HCT116 (cell line): Measurements from ENCODE around the gene RCC1.

Experiments
- CBX3 ChIP-seq: IDR thresholded peaks from 2 replicates; pipeline ENCODE4 v1.6.1; 2012; ENCODE audit warnings: low read depth
- EZH2 ChIP-seq: fragments of 200-600 bp; sonication (generic); IDR thresholded peaks from 2 replicates; pipeline ENCODE4 v1.6.1; 2017; ENCODE audit warnings: antibody characterized with exemption, mixed run types
- EZH2phosphoT487 ChIP-seq: fragments of 200-600 bp; IDR thresholded peaks from 2 replicates; pipeline ENCODE4 v1.6.1; 2018; ENCODE audit warnings: antibody characterized with exemption, borderline replicate concordance
- FOSL1 ChIP-seq: IDR thresholded peaks from 2 replicates; pipeline ENCODE4 v1.6.1; 2012; ENCODE audit warnings: low read depth
- JUND ChIP-seq: IDR thresholded peaks from 2 replicates; pipeline ENCODE4 v1.6.1; 2012
- POLR2A ChIP-seq: IDR thresholded peaks from 2 replicates; pipeline ENCODE4 v1.7.0; 2011; ENCODE audit warnings: borderline replicate concordance; ENCODE audit not compliant: insufficient read depth, insufficient read length; ENCODE audit errors: extremely low read depth
- POLR2AphosphoS5 ChIP-seq: IDR thresholded peaks from 2 replicates; pipeline ENCODE4 v1.6.1; 2011; ENCODE audit warnings: mild to moderate bottlenecking, low read depth, low read length, moderate library complexity
- SIN3A ChIP-seq: IDR thresholded peaks from 2 replicates; pipeline ENCODE4 v1.6.1; 2012; ENCODE audit warnings: low read depth
- YY1 ChIP-seq: IDR thresholded peaks from 2 replicates; pipeline ENCODE4 v1.6.1; 2011; ENCODE audit warnings: low read length, low read depth, moderate library complexity, mild to moderate bottlenecking; ENCODE audit not compliant: insufficient replicate concordance; ENCODE audit errors: extremely low read depth
- ZNF274 ChIP-seq: fragments of 200-500 bp; sonication (Bioruptor generic); IDR thresholded peaks from 2 replicates; pipeline ENCODE4 v1.6.1; 2014; ENCODE audit warnings: mild to moderate bottlenecking, low read depth, low read length, inconsistent platforms
- TF ChIP-seq, protein P1 (sequence below): IDR thresholded peaks from 2 replicates; pipeline ENCODE4 v1.6.1; 2012
- TF ChIP-seq, protein P2 (sequence below), 3 experiments: fragments of 200-600 bp in 1 of 3; sonication (generic) in 1 of 3; IDR thresholded peaks in 2 of 3; conservative IDR thresholded peaks in 1 of 3; 2 replicates each; pipeline ENCODE4 v1.5.1; 2012 to 2017; ENCODE audit warnings: low read depth in 2 of 3, low read length in 2 of 3, antibody characterized with exemption in 1 of 3, borderline replicate concordance in 1 of 3, control low read depth in 1 of 3, mild to moderate bottlenecking in 1 of 3, mixed read lengths in 1 of 3, mixed run types in 1 of 3, moderate library complexity in 1 of 3; ENCODE audit not compliant: insufficient read depth in 1 of 3

DNA sequence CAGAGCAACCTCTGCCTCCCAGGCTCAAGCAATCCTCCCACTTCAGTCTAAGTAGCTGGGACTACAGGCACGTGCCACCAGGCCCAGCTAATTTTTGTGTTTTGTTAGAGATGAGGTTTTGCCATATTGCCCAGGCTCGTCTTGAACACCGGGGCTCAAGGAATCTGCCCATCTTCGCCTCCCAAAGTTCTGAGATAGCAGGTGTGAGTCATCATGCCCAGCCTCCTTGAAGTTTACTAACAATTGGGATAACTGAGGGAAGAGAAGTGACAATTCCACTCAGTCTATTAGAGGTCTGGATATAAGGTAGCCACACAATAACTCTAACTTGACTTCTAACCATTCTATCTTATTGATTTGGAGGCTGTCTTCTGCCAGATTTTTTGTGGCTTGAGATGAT, 6.3 kb upstream of the RCC1 start:
- TF ChIP-seq ZNF274 (no peak), EZH2phosphoT487 (no peak), FOSL1 (no peak), EZH2 (no peak), POLR2A (no peak), POLR2AphosphoS5 (no peak), SIN3A (no peak), JUND (no peak), CBX3 (no peak), YY1 (no peak)
- TF ChIP-seq, protein P1, sequence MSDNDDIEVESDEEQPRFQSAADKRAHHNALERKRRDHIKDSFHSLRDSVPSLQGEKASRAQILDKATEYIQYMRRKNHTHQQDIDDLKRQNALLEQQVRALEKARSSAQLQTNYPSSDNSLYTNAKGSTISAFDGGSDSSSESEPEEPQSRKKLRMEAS, result no peak
- TF ChIP-seq, protein P2, sequence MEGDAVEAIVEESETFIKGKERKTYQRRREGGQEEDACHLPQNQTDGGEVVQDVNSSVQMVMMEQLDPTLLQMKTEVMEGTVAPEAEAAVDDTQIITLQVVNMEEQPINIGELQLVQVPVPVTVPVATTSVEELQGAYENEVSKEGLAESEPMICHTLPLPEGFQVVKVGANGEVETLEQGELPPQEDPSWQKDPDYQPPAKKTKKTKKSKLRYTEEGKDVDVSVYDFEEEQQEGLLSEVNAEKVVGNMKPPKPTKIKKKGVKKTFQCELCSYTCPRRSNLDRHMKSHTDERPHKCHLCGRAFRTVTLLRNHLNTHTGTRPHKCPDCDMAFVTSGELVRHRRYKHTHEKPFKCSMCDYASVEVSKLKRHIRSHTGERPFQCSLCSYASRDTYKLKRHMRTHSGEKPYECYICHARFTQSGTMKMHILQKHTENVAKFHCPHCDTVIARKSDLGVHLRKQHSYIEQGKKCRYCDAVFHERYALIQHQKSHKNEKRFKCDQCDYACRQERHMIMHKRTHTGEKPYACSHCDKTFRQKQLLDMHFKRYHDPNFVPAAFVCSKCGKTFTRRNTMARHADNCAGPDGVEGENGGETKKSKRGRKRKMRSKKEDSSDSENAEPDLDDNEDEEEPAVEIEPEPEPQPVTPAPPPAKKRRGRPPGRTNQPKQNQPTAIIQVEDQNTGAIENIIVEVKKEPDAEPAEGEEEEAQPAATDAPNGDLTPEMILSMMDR (IDR thresholded peaks at IDR 0.05 in 2 of 3, conservative IDR thresholded peaks at IDR 0.05 in 1 of 3; ENCODE audit: borderline replicate concordance in 1 of 3, insufficient read depth in 1 of 3, low read depth in 2 of 3, low read length in 2 of 3), result no peak
